ENCODE data around the gene ZBTB37.
"Not testable (repeated sequence)": the region's sequence is repeated elsewhere in the genome, so short reads cannot be mapped to it uniquely, and the experiment has no call there.

The ZBTB37 gene

GRCh38 chr1:173865468-173866164, 2.6 kb upstream of the ZBTB37 start:
- DNase-seq (ENCODE audit: low spot score), result no peak

GRCh38 chr1:173866413-173867115, 1.6 kb upstream of the ZBTB37 start:
- no peak for DNase-seq (ENCODE audit: low spot score)

- no peak for DNase-seq (ENCODE audit: low spot score)
These were observed 933 bp upstream of the ZBTB37 start for GRCh38 chr1:173867141-173867752.

GRCh38 chr1:173867753-173868265, 371 bp upstream of the ZBTB37 start, which contains the start of gene GAS5:
GAS5 (minus strand) TSS chr1:173867989.
- peak; percentile 96 for DNase-seq (ENCODE audit: low spot score)

- DNase-seq (ENCODE audit: low spot score), result no peak
These were observed 810 bp downstream of the ZBTB37 start for GRCh38 chr1:173869021-173869359.

- DNase-seq (ENCODE audit: low spot score), result no peak
These were observed 2.3 kb downstream of the ZBTB37 start for GRCh38 chr1:173870252-173871075.

- DNase-seq (ENCODE audit: low spot score), result no peak
These were observed 2.9 kb downstream of the ZBTB37 start for GRCh38 chr1:173871091-173871490.

- no peak for DNase-seq (ENCODE audit: low spot score)
These were observed 3.3 kb downstream of the ZBTB37 start for GRCh38 chr1:173871500-173871899.

GRCh38 chr1:173876732-173877131, 8.6 kb downstream of the ZBTB37 start:
- DNase-seq (ENCODE audit: low spot score), result no peak

- no peak for DNase-seq (ENCODE audit: low spot score)
These were observed 10.1 kb downstream of the ZBTB37 start for GRCh38 chr1:173878251-173878650.

- DNase-seq (ENCODE audit: low spot score), result not testable (repeated sequence)
These were observed 12.9 kb downstream of the ZBTB37 start for GRCh38 chr1:173881117-173881516.

GRCh38 chr1:173884701-173885100, 16.5 kb downstream of the ZBTB37 start:
- no peak for DNase-seq (ENCODE audit: low spot score)

- no peak for DNase-seq (ENCODE audit: low spot score)
These were observed 18.8 kb downstream of the ZBTB37 start for GRCh38 chr1:173886746-173887611.

GRCh38 chr1:173887627-173888026, 19.4 kb downstream of the ZBTB37 start:
- DNase-seq (ENCODE audit: low spot score), result no peak

- DNase-seq (ENCODE audit: low spot score), result no peak
These were observed 20.6 kb downstream of the ZBTB37 start for GRCh38 chr1:173888749-173889148.

- DNase-seq (ENCODE audit: low spot score), result no peak
These were observed 21.7 kb downstream of the ZBTB37 start for GRCh38 chr1:173889885-173890284.

GRCh38 chr1:173893611-173894010, 25.4 kb downstream of the ZBTB37 start:
- no peak for DNase-seq (ENCODE audit: low spot score)

- DNase-seq (ENCODE audit: low spot score), result no peak
These were observed 26.0 kb downstream of the ZBTB37 start for GRCh38 chr1:173894189-173894588.

- no peak for DNase-seq (ENCODE audit: low spot score)
These were observed 32.2 kb downstream of the ZBTB37 start for GRCh38 chr1:173900427-173900826.

- DNase-seq (ENCODE audit: low spot score), result no peak
These were observed 32.8 kb downstream of the ZBTB37 start for GRCh38 chr1:173900992-173901391.

GRCh38 chr1:173903827-173904531, 35.8 kb downstream of the ZBTB37 start:
- DNase-seq (ENCODE audit: low spot score), result no peak

Data from D341Med (cell line).